MCF 10A (cell line): ENCODE results near the gene FBN1. TPM values are rescaled to one million over a fixed set of nuclear protein-coding genes. Genes with fewer than 3 reads are reported as not detected.

Experiments used
- BruUV-seq: library from RNA; stranded (reverse); fragments of 400-500 nt; replicated peaks from 2 replicates; lab custom pipeline; 2021; lab: Mats Ljungman, UMichigan
- CTCF ChIA-PET: fragments of 300-600 bp; sonication (Branson Sonifier 250); formaldehyde crosslinking; extraction: SDS; loops from one replicate; lab custom pipeline; 2021; ENCODE audit warnings: antibody characterized with exemption, inconsistent platforms; lab: Yijun Ruan, JAX
- POLR2A ChIA-PET: fragments of 300-600, 350-650 bp; sonication (Branson Sonifier 250); formaldehyde crosslinking; extraction: SDS; loops from one replicate; lab custom pipeline; 2020; ENCODE audit warnings: antibody characterized with exemption, inconsistent platforms; lab: Yijun Ruan, JAX
- DNase-seq: peaks from one replicate; pipeline ENCODE4 v3.0.0-alpha.2; 2018; ENCODE audit not compliant: unreplicated experiment
- H3K27ac Mint-ChIP-seq: one replicate; pipeline ENCODE4 v1.8.0; 2022; ENCODE audit warnings: mild to moderate bottlenecking, low read depth, mixed read lengths; ENCODE audit not compliant: unreplicated experiment
- H3K27me3 Mint-ChIP-seq: one replicate; pipeline ENCODE4 v1.8.0; 2022; ENCODE audit warnings: mixed read lengths; ENCODE audit not compliant: insufficient read depth, unreplicated experiment
- H3K36me3 Mint-ChIP-seq: one replicate; pipeline ENCODE4 v1.8.0; 2022; ENCODE audit warnings: mild to moderate bottlenecking, moderate library complexity, mixed read lengths; ENCODE audit not compliant: insufficient read depth, unreplicated experiment
- H3K4me1 Mint-ChIP-seq: one replicate; pipeline ENCODE4 v1.8.0; 2022; ENCODE audit warnings: mixed read lengths; ENCODE audit not compliant: insufficient read depth, unreplicated experiment
- H3K4me3 Mint-ChIP-seq: one replicate; pipeline ENCODE4 v1.8.0; 2022; ENCODE audit warnings: mild to moderate bottlenecking, moderate library complexity, mixed read lengths; ENCODE audit not compliant: unreplicated experiment
- H3K9me3 Mint-ChIP-seq: one replicate; pipeline ENCODE4 v1.8.0; 2022; ENCODE audit warnings: mixed read lengths; ENCODE audit not compliant: unreplicated experiment
- intact Hi-C: fragments of 100-400 bp; cut with micrococcal nuclease; formaldehyde crosslinking; loops from 2 replicates; pipeline ENCODE4 v1.14.1; 2022
- total RNA-seq: library from RNA; stranded (reverse); gene quantifications from 2 replicates; pipeline ENCODE4 v1.2.3, GENCODE V29; 2022
- TF ChIP-seq, protein P1 (sequence below): fragments of 200-600 bp; IDR thresholded peaks from one replicate; pipeline ENCODE4 v1.8.0; 2022; ENCODE audit warnings: antibody characterized with exemption, mild to moderate bottlenecking; ENCODE audit not compliant: unreplicated experiment

FBN1 gene
- total RNA-seq, 1 experiment from 2014 or later: 14.3 TPM

DNA sequence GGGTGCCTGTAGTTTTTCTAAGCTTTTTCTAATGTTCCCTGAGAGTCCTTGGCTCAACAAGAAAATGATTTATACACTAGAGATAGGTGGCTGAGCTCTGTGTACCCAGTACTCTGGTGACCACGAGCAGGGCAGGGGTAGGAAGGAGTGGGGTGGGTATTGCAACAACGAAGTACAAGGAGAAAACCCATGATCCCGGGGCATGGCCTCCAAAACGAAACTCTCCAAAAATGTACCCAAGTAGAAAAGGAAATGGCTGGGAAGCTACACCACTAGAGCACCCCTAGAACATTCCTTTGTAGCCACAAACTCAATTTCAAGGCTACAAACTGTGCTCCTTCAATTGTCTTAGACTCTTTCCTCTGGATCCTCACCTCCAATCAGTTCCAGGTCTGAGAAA, 175.4 kb downstream of the FBN1 start:
- DNase-seq: no peak
- Mint-ChIP-seq H3K9me3 (no peaks in the 10 kb centered on the region), H3K4me1 (peaks cover 6% of the 10 kb centered on the region), H3K27ac (no peak overlapping the region), H3K4me3 (no peak overlapping the region), H3K36me3 (peaks cover 46% of the 10 kb centered on the region), H3K27me3 (no peaks in the 10 kb centered on the region)
- intact Hi-C loops: no loop called here
- TF ChIP-seq, protein P1, sequence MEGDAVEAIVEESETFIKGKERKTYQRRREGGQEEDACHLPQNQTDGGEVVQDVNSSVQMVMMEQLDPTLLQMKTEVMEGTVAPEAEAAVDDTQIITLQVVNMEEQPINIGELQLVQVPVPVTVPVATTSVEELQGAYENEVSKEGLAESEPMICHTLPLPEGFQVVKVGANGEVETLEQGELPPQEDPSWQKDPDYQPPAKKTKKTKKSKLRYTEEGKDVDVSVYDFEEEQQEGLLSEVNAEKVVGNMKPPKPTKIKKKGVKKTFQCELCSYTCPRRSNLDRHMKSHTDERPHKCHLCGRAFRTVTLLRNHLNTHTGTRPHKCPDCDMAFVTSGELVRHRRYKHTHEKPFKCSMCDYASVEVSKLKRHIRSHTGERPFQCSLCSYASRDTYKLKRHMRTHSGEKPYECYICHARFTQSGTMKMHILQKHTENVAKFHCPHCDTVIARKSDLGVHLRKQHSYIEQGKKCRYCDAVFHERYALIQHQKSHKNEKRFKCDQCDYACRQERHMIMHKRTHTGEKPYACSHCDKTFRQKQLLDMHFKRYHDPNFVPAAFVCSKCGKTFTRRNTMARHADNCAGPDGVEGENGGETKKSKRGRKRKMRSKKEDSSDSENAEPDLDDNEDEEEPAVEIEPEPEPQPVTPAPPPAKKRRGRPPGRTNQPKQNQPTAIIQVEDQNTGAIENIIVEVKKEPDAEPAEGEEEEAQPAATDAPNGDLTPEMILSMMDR: no peak
- ChIA-PET POLR2A (no interaction called here), CTCF (interaction anchor here (0.8 kb wide), 1 partner anchor 170 kb away, joined by 3 read pairs; no protein-coding TSS in a partner anchor)
- BruUV-seq: no TSS peak

DNA sequence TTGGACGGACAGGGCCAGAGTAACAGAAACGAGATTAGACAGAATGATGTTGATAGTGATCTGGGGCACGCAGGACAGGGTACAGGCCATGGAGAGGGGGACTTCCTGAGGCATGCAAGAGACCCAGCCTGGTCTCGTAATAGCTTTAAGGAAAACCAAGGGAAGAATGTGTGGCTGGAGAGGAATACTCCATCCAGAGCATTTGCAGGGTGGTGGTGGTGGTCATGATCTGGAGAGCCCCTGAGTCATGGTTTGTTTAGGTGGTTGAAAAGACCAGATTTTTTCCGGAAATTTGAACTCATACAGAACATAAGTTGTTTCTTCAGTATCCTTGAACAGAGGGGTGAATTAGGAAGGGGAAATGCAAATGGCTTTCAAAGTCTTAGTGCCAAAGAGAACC, 175.8 kb downstream of the FBN1 start:
- Mint-ChIP-seq H3K4me1 (peaks cover 6% of the 10 kb centered on the region), H3K27ac (no peak overlapping the region), H3K4me3 (no peak overlapping the region), H3K36me3 (peaks cover 46% of the 10 kb centered on the region), H3K27me3 (no peaks in the 10 kb centered on the region), H3K9me3 (no peaks in the 10 kb centered on the region)
- TF ChIP-seq, protein P1: no peak
- intact Hi-C loops: no loop called here
- CTCF ChIA-PET: no interaction called here
- POLR2A ChIA-PET: no interaction called here
- BruUV-seq: no TSS peak
- no peak for DNase-seq

DNA sequence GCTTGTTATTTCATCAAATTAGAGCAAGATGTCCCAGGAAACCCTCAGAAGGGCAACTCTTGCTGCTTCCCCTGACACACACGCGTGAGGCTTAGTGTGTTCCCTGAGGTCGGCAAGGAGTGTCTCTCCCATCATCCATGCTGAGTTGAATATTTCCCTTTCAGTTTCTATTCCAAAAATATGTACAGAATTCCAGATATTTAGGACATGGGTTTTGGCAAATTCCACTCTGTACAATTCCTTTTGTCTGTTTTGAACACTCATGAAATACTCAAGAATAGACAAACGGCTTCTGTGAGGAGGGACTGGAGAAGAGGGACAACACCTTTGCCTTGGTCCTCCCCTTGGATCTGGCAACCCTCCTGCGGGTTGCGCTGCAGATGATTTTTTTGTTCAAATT, 176.2 kb downstream of the FBN1 start:
- Mint-ChIP-seq H3K4me3 (no peak overlapping the region), H3K36me3 (peaks cover 46% of the 10 kb centered on the region), H3K27me3 (no peaks in the 10 kb centered on the region), H3K9me3 (no peaks in the 10 kb centered on the region), H3K27ac (no peak overlapping the region), H3K4me1 (peaks cover 6% of the 10 kb centered on the region)
- intact Hi-C loops: no loop called here
- TF ChIP-seq, protein P1: no peak
- BruUV-seq: no TSS peak
- no peak for DNase-seq
- ChIA-PET POLR2A (no interaction called here), CTCF (no interaction called here)

DNA sequence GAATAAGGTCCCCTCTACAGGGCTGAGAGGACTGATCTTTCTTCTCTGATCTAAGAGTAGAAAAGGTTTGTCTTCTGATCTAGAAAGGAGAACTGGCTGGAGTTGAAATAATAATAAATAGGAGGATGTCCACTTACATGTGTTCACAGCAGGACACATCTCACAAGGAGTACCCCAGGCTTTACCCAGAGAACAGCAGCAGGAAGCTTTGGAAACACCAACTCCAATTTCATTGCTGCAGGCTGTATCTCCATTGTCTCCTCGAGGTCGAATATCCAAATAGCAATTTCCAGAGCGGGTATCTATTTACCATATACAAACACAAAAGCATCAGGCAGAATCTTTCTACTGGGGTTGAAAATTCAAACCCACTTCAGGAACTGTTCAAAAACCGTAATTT, 177.7 kb downstream of the FBN1 start:
- TF ChIP-seq, protein P1: no peak
- H3K27ac Mint-ChIP-seq: no peak overlapping the region
- BruUV-seq: no TSS peak
- CTCF ChIA-PET: interaction anchor here (0.6 kb wide), 1 partner anchor 147 kb away, joined by 3 read pairs; no protein-coding TSS in a partner anchor
- no peak overlapping the region for H3K4me3 Mint-ChIP-seq
- peaks cover 52% of the 10 kb centered on the region for H3K36me3 Mint-ChIP-seq
- no peak for DNase-seq
- intact Hi-C loops: no loop called here
- H3K27me3 Mint-ChIP-seq: no peaks in the 10 kb centered on the region
- POLR2A ChIA-PET: no interaction called here
- no peaks in the 10 kb centered on the region for H3K9me3 Mint-ChIP-seq
- peaks cover 3% of the 10 kb centered on the region for H3K4me1 Mint-ChIP-seq
